A549 (cell line): ENCODE data around the gene DOC2B.

Experiments
- CTCF ChIP-seq: fragments of >200 bp; sonication (Bioruptor Twin); formaldehyde crosslinking; IDR thresholded peaks from 3 replicates; pipeline ENCODE4 v1.5.1; 2016
- EP300 ChIP-seq, 2 experiments: fragments of >200 bp; sonication (Bioruptor Twin); formaldehyde crosslinking; IDR thresholded peaks; 2 replicates in 1 of 2; 3 replicates in 1 of 2; pipeline ENCODE4 v1.6.1; 2016 to 2017
- MYC ChIP-seq: IDR thresholded peaks from 2 replicates; pipeline ENCODE4 v1.6.1; 2012; ENCODE audit warnings: mild to moderate bottlenecking, inconsistent platforms, low read length, improper control_type of control experiment, borderline replicate concordance
- PHF8 ChIP-seq: fragments of 200-600 bp; sonication (generic); IDR thresholded peaks from 2 replicates; pipeline ENCODE4 v1.6.1; 2016; ENCODE audit warnings: low read depth, mild to moderate bottlenecking, antibody characterized with exemption, moderate library complexity, borderline replicate concordance
- POLR2A ChIP-seq: IDR thresholded peaks from 2 replicates; pipeline ENCODE4 v1.6.1; 2012; ENCODE audit warnings: mild to moderate bottlenecking, low read length
- REST ChIP-seq: fragments of 200-600 bp; sonication (generic); IDR thresholded peaks from 2 replicates; pipeline ENCODE4 v1.6.1; 2016; ENCODE audit warnings: antibody characterized with exemption, mild to moderate bottlenecking, moderate library complexity

- TF ChIP-seq POLR2A (no peak), CTCF (no peak), EP300 (IDR thresholded peaks at IDR 0.05) (no peak), MYC (no peak), PHF8 (no peak), REST (no peak)
Measured at GRCh38 chr17:185445-186138, 4.1 kb upstream of the DOC2B start.
